ENCODE data around the gene MSS51.

DNA sequence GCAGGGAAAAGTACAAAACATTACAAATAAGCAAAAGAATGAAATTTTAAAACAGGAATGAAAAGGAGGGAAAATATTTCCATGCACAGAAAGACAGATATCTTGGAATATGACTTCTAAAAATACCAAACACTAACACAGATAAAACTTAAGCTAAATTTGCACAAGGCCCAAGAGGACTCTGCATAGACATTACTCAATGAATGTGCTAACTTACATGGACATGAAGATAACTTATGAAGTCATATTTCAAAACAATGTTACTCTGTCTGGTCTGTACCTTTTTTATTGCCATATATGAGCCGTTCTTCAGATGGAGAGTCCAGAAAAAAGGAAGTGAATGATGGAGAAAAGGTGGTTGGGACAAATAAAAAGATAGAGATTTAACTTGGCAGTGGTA lies 15.0 kb upstream of the MSS51 start:
- TF ChIP-seq, protein P1, sequence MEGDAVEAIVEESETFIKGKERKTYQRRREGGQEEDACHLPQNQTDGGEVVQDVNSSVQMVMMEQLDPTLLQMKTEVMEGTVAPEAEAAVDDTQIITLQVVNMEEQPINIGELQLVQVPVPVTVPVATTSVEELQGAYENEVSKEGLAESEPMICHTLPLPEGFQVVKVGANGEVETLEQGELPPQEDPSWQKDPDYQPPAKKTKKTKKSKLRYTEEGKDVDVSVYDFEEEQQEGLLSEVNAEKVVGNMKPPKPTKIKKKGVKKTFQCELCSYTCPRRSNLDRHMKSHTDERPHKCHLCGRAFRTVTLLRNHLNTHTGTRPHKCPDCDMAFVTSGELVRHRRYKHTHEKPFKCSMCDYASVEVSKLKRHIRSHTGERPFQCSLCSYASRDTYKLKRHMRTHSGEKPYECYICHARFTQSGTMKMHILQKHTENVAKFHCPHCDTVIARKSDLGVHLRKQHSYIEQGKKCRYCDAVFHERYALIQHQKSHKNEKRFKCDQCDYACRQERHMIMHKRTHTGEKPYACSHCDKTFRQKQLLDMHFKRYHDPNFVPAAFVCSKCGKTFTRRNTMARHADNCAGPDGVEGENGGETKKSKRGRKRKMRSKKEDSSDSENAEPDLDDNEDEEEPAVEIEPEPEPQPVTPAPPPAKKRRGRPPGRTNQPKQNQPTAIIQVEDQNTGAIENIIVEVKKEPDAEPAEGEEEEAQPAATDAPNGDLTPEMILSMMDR (IDR thresholded peaks at IDR 0.05 in 2 of 3, conservative IDR thresholded peaks at IDR 0.05 in 1 of 3; ENCODE audit: borderline replicate concordance in 1 of 3, insufficient read depth in 1 of 3, low read depth in 2 of 3, low read length in 2 of 3) = no peak
- TF ChIP-seq EZH2phosphoT487 (IDR thresholded peaks at IDR 0.05; ENCODE audit: borderline replicate concordance) (no peak), POLR2AphosphoS5 (IDR thresholded peaks at IDR 0.05; ENCODE audit: low read depth, low read length) (no peak), EZH2 (IDR thresholded peaks at IDR 0.05) (no peak), CBX3 (IDR thresholded peaks at IDR 0.05; ENCODE audit: low read depth) (no peak), ZNF274 (IDR thresholded peaks at IDR 0.05; ENCODE audit: low read depth, low read length) (no peak), SIN3A (IDR thresholded peaks at IDR 0.05; ENCODE audit: low read depth) (no peak), TCF7L2 (IDR thresholded peaks at IDR 0.05; ENCODE audit: borderline replicate concordance, extremely low read depth, insufficient read depth, insufficient read length) (no peak), JUND (IDR thresholded peaks at IDR 0.05) (no peak), RAD21 (IDR thresholded peaks at IDR 0.05; ENCODE audit: low read depth) (no peak)
- TF ChIP-seq, protein P2, sequence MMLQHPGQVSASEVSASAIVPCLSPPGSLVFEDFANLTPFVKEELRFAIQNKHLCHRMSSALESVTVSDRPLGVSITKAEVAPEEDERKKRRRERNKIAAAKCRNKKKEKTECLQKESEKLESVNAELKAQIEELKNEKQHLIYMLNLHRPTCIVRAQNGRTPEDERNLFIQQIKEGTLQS (IDR thresholded peaks at IDR 0.05) = no peak
